Fibroblast of upper back skin (primary cell): ENCODE data around the gene ASIC1.

Experiments
- DNase-seq: peaks from one replicate; pipeline ENCODE4 v3.0.0-alpha.2; 2013

Gene ASIC1

DNA sequence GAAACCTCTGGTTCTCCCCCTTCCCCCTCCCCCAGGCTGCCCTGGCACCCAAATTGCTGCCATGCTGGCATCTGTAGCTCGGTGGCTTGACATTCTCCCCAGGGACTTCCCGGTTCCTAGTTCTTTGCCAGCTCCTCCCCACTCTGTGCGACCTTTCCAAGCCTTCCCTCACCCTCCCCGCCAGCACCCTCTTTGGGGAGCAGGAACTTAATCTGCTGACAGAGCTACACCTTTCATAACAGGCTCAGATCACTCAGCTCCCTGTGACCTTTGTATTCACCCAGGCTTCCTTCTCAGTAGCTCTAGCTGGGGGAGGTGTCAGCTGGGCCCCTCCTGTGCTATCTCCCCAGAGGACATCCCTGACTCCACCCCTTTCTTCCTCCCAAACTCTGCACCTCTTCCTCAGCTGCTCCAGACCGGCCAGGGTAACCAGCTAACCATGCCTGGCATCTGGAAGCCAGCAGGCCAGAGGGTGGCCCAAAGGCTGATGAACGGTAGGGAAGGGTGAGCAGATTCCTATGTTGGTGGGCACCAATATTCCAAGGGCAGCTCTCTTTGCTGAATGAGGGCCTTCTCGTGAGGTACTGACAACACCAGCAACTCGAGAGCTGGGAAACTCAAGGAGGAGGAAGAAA is 52.8 kb downstream of the ASIC1 start:
- no peak for DNase-seq

DNA sequence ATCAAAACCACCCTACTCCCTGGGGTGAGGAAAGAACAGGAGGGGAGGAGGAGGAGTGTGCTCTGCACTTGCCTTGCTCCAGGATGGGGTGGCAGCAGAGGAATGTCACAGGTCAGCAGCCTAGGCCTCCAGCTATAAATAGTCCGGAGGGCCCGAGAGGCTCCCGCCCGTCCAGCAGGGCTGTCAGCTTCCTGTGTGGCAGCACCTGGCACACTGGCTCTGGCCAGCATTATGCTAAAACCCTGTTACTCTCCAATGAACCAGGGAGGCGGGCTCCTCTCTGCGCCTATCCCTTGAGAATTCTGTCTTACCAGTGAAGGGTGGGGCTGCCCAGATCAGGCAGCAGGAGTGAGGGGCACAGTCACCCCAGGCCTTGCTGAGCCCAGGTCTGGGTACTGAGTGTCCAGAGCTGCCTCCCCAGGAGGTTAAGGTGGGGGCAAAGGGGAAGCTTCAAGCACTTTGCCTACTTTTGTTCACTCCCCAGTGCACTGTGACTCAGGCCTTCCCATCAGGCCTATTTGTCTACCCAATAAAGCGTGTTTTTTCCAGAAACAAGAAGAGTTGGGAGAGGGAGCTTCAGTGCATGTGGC is 53.5 kb downstream of the ASIC1 start:
- DNase-seq, result peak; percentile 8

DNA sequence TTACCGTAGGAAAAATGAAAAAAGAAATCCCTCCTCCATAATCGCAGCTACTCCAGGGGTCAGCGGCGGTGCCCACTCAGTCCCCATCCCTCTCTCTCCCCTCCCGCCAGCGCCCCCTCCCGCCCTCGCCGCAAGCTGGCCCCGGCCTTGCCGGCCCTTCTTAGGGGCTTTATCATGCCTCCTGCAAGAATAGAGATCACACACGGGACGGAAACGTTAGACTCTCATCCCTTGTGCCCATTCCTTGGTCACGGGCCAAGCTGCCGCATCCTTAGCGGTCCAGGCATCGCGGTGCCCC is 53.9 kb downstream of the ASIC1 start:
- DNase-seq, result no peak

DNA sequence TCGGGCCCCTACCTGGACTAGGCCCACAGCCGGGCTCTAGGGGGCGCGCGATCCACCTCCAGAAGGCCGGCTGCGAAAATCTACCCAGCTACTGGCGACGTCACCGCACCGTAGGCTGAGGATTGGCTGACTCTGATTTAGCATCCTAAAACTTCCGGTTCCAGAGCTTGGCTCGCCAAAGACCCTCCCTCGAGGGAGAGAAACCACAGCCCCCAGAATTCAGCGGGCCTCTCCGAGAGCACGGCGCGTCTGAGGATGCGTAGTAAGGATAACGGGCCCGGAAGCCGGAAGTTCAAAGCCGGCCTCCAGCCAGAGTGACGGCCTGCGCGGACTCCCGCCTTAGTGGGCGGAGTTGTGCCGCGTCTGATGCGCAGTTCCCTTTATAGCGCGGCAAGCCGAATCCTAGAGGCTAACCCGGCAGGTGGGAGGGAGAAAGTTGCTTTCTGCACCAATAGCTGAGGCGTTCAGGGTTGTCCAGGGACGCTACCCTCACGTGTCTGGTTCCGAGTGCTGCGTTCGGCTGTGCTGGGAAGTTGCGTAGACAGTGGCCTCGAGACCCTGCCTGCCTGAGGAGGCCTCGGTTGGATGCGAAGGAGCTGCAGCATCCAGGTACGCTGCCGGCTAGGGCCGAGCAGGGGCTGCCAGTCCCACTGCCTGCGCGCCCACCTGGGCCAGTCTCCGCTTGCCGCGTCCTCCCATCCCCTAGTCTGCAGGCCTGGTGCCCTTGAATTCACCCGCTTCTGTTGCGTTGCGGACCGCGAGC is 54.5 kb downstream of the ASIC1 start, which contains the start of gene COX14:
COX14 (plus strand) TSS at position 544 of the 763 bp plus-strand sequence. CDS start 7,808 bp downstream, outside the sequence.
- peak; percentile 100 for DNase-seq

DNA sequence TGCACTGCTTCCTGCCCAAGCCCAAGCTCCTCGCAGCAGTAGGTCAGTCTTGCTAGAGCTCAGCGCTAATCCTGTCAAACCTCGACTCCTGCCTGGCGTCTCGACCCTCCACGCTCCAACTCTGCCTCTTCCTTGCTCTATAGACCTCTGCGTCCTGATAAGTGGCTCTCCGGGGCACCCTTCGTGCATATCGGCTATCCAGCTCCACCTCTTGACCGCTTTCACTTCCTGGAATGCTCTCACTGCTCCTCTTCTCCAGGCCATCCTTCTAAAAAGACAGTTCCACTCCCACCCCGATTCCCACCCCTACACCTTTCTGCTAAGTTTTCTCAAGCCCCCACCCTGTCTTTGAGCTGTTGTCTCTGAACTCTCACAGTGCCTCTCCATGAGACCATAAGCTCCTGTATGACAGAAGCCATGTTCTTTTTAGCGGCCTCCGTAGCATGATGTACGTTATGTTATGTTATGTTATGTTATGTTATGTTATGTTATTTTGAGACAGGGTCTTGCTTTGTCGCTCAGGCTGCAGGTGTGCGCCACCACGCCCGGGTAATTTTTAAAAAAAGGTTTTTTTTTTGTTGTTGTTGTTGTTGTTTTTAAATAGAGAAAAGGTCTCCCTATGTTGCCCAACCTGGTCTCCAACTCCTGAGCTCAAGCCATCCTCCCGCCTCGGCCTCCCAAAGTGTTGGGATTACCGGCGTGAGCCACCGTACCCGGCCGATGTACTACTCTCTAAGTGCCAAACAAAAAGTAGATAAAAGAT is 55.2 kb downstream of the ASIC1 start:
- no peak for DNase-seq

DNA sequence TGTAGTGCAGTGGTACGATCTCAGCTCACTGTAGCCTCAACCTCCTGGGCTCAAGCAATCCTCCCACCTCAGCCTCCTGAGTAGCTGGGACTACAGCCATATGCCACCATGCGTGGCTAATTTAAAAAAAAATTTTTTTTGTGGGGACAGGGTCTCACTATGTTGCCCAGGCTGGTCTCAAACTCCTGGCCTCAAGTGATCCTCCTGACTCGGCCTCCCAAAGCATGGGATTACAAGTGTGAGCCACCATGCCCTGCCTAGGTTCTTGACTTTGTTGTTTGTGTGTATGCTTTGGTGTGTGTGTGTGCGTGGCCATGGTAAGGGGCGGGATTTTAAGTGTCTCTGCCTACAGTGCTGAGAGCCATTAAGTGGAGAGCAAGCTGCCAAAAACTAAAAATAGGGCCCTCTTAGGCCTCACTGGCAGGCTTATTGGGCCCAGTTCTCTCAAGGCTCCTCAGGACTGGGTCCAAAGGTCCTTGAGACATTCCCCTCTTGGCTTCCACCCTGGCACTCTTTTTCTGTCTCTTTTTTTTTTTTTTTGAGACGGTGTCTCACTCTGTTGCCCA is 59.7 kb downstream of the ASIC1 start:
- DNase-seq, result no peak

DNA sequence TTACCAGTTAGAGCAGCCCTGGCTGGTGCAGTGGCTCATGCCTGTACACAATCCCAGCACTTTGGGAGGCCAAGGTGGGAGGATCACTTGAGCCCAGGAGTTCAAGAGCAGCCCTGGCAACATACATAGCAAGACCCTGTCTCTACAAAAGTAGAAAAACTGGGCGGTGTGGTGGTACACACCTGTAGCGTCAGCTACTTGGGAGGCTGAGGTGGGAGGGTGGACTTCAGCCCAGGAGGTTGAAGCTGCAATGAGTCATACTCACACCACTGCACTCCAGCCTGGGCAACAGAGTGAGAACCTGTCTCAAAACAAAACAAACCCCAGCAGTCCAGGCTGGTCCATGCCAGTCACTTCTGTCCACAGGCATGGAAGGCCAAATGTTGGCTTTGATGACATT is 62.0 kb downstream of the ASIC1 start:
- no peak for DNase-seq

DNA sequence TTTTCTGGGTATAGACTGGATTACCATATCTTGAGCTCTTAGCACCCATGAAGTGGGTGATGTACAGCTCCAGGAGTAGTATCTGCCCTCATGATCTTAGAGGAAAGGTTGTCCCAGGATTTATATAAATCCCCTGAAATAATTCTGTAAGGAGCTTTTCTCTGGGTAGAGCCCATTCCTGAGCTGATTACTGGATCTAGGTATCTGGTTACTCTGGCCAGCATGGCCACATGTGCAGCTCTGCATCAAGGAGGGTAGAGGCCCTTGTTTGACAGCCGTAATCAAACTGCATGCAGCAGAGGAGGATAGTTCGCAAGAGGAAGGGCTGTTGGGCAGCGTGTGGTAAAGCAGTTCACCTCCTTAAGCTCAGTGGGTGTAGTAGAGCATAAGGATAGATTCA is 63.1 kb downstream of the ASIC1 start:
- no peak for DNase-seq

DNA sequence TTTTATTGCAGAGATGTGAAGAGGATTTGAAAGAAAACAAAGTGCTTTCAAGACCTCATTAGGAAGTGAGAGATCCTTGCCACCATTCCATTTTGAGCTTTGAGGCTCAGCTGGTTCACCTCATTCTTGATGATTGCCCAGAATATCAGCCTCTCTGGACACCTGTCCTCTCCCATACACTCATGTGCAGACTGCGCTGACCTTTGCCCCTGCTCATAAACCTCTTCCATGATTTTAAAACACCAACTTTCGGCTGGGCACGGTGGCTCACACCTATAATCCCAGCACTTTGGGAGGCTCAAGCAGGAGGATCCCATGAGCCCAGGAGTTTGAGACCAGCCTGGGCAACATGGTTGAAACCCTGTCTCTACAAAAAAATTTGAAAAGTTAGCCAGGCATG is 63.6 kb downstream of the ASIC1 start:
- DNase-seq, result no peak

DNA sequence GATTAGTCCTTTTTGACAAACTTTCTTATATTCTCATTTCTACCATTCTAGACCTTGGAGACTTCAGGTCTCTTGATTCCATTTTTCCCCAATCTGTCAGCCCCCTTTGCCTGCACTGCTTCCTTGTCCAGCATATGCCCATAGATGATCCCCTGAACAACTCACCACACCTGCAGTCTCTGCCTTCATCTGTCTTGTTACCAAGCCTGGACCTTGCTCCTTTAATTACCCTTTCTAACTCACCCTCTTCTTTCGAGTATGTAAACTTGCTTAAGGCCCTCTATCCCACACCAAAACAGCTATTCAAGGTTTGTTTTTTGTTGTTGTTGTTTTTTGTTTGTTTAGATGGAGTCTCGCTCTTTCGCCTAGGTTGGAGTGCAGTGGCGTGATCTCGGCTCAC is 64.2 kb downstream of the ASIC1 start:
- DNase-seq, result no peak

DNA sequence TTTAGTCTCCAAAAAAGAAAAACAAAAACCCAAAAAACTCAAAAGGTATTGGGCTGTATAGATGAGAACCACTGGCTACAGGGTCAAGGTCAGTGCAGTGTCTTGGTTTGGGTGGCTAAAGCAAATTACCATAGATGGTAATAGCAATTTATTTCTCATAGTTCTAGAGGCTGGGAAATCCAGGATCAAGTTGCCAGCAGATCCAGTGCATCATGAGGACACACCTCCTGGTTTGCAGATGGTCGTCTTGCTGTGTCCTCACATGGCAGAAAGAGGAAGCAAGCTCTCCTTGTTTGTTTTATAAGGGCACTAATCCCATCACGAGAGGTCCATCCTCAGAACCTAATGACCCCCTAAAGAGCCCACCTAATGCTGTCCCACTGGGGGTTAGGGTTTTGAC is 65.8 kb downstream of the ASIC1 start:
- no peak for DNase-seq

DNA sequence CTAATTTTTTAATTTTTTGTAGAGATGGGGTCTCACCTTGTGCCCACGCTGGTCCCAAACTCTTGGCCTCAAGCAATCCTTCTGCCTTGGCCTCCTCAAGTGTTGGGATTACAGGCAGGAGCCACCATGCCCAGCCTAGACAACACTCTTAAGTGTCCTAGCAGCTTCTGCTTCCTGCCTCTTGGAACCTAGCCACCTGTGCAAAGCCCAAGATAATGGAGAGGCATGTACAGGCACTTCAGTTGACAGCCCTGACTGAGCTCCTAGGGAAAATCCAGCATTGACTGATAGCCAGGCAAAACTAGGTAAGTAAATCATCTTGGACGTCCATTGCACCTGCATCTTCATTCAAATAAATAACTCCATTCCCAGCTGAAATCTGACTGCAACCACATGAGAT is 70.2 kb downstream of the ASIC1 start:
- no peak for DNase-seq

DNA sequence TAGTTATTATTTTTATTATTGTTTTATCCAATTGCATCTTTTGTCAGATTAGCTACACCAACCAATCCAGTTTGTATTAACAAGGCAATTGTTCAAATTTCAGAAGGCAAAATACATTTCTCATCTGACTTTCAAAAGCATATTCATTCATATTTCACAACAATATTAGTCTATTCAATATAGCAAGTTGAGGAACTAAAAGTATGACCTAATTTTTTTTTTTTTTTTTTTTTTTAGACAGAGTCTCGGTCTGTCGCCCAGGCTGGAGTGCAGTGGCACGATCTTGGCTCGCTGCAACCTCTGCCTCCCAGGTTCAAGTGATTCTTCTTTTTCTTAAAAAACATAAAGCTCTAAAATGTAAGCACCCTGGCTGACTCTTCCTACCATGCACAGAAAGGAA is 71.9 kb downstream of the ASIC1 start:
- no peak for DNase-seq

DNA sequence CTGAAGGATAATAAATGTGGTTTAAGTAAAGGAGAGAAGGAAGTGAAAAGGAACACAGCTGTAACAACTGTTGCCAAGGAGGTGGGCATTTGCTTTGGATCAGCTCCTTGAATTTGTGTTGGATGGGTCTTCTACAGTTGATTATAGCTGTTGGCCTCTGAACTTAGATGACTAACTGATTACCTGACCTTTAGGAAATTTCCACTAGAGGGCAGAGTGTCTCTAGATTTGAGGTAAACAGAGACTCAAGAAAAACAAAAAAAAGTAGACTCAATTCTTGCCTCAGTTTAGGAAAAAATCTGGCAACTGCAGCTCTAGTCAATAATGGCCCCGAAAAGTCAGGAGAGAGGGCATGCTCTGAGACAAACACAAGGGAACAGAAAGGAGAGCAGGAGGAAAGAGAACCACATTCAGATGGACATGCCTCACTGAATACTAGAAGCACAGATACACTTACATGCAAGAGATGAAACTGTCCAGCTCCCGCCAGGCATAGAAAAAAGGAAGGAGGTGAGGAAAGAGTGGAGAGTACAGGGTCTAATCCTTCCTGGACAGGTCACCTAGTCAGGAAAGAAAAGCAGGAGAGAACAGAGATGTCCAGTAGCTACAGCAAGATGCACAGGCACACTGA is 75.2 kb downstream of the ASIC1 start:
- peak; percentile 58 for DNase-seq
